Pancreas (tissue), 10 donors: ENCODE measurements around the gene GPR139. TPM values are rescaled to one million over a fixed set of nuclear protein-coding genes. Genes with fewer than 3 reads are reported as not detected.

Experiments used
- ATAC-seq, 4 donors: fragments of 200-7000 bp; cut with Tn5 transposase; one replicate each; pipeline versions ENCODE4 v1.8.0 to v1.9.1; 2020; ENCODE audit warnings: mild to moderate bottlenecking in 4 of 4, moderate library complexity in 4 of 4
- DNase-seq, 6 donors: peaks; one replicate each; pipeline ENCODE4 v3.0.0-alpha.2; 2020
- FAIRE-seq: peaks from 2 replicates; lab custom pipeline; 2012; peaks lifted over from hg19 to GRCh38; lab: Jason Lieb, UNC
- H3K27ac ChIP-seq, 4 donors: fragments of 200-600 bp; sonication (generic); 1 replicate in 3 of 4; 2 replicates in 1 of 4; pipeline versions ENCODE4 v1.5.0 to v1.8.0; 2020
- H3K27me3 ChIP-seq, 4 donors: fragments of 200-600 bp; one replicate each; pipeline ENCODE4 v1.8.0; 2021
- H3K36me3 ChIP-seq, 3 donors: fragments of 200-600 bp; sonication (generic) in 1 of 3; one replicate each; pipeline versions ENCODE4 v1.5.0 to v1.8.0; 2020 to 2021
- H3K4me1 ChIP-seq, 3 donors: fragments of 200-600 bp; one replicate each; pipeline ENCODE4 v1.8.0; 2021
- H3K4me3 ChIP-seq, 4 donors: fragments of 200-600 bp; sonication (generic) in 2 of 4; one replicate each; pipeline versions ENCODE4 v1.5.0 to v1.8.0; 2020 to 2021
- H3K9me3 ChIP-seq, 4 donors: fragments of 200-600 bp; one replicate each; pipeline ENCODE4 v1.8.0; 2021
- CTCF ChIP-seq, 4 donors: fragments of 200-600 bp; sonication (generic) in 3 of 4; IDR thresholded peaks; one replicate each; pipeline versions ENCODE4 v1.5.0 to v1.8.0; 2021; ENCODE audit warnings: antibody characterized with exemption in 4 of 4
- WGBS, 2 donors: extraction: QIAGEN DNeasy Blood & Tissue Kit; methylation state at CpG; one replicate each; pipeline ENCODE4 v1.1.7; 2013; 5-methylcytosine and 5-hydroxymethylcytosine counted together
- intact Hi-C, 3 donors: fragments of 100-400 bp; cut with DNase I; formaldehyde crosslinking; loops; one replicate each; pipeline versions ENCODE4 v1.11.1 to v1.14.2; 2022
- polyA plus RNA-seq, 2 donors: library from polyadenylated mRNA; stranded (reverse); fragments of 200-250 nt; gene quantifications; one replicate each; pipeline ENCODE4 v1.2.3, GENCODE V29; 2013
- total RNA-seq, 6 donors: library from RNA; stranded (reverse); fragmentation: NEBNext Ultra II Directional in 4 of 6; extraction: Animal tissue kit (Norgen Biotek cat#: 25700) in 4 of 6; gene quantifications; one replicate each; pipeline versions ENCODE4 v1.2.1 to v1.2.4, GENCODE V29; 2021 to 2023
- donor health status: healthy with polysubstance abuse.
- donor health status: DM: no; HTN: no; CAD: no; lungs with moderate emphysema.
- donor health status: DM: no; HTN: no; CAD: no.
- donor health status: control.
- donor health status: control.
- donor health status: Bipolar disorder and iron deficiency.
- donor health status: DM: yes; HTN: yes; CAD: no.
- donor health status: DM: no; HTN: no; CAD: no.
- donor health status: DM: no; HTN: no; CAD: no.
- donor health status: DM: yes; HTN: yes; CAD: no.

The GPR139 gene
- total and polyA plus RNA-seq, 8 donors = not detected

GRCh38 chr16:20051147-20051546 lies 22.5 kb downstream of the GPR139 start:
- H3K4me1 ChIP-seq = no peaks in the 10 kb centered on the region
- H3K27ac ChIP-seq = no peak overlapping the region
- no peak overlapping the region for H3K4me3 ChIP-seq
- ATAC-seq (no peak), DNase-seq (no peak), FAIRE-seq (no peak)
- H3K9me3 ChIP-seq = no peaks in the 10 kb centered on the region
- no peaks in the 10 kb centered on the region for H3K27me3 ChIP-seq
- TF ChIP-seq CTCF (IDR thresholded peaks at IDR 0.05) = no peak
- intact Hi-C loops = no loop called here
- WGBS, 2 donors = 64 to 68% methylated on average over 7 of the region's 7 CpGs
- no peaks in the 10 kb centered on the region for H3K36me3 ChIP-seq

GRCh38 chr16:20049831-20050230 lies 23.9 kb downstream of the GPR139 start:
- Histone ChIP-seq H3K4me1 (no peaks in the 10 kb centered on the region), H3K27ac (no peak overlapping the region), H3K27me3 (no peaks in the 10 kb centered on the region), H3K36me3 (no peaks in the 10 kb centered on the region), H3K4me3 (no peak overlapping the region), H3K9me3 (no peaks in the 10 kb centered on the region)
- no peak for FAIRE-seq
- intact Hi-C loops = no loop called here
- TF ChIP-seq CTCF (IDR thresholded peaks at IDR 0.05) = no peak
- no peak for ATAC-seq
- peak in 1 of 6 donors; percentile 14 for DNase-seq
- WGBS, 2 donors = 10% methylated on average over 1 of the region's 1 CpG

GRCh38 chr16:20045886-20046285 lies 27.8 kb downstream of the GPR139 start:
- FAIRE-seq = no peak

GRCh38 chr16:20042848-20043247 lies 30.8 kb downstream of the GPR139 start:
- ATAC-seq = no peak
- Histone ChIP-seq H3K9me3 (no peaks in the 10 kb centered on the region), H3K27me3 (peaks cover 0 to 3% (median 0%) of the 10 kb centered on the region in 4 donors), H3K4me1 (no peaks in the 10 kb centered on the region), H3K36me3 (no peaks in the 10 kb centered on the region), H3K27ac (no peak overlapping the region), H3K4me3 (no peak overlapping the region)
- DNase-seq = no peak
- FAIRE-seq = no peak
- WGBS, 2 donors = 48 to 63% methylated on average over 2 of the region's 2 CpGs
- no peak for TF ChIP-seq CTCF (IDR thresholded peaks at IDR 0.05)
- intact Hi-C loops = no loop called here

More at GRCh38 chr16:20045886-20046285, 27.8 kb downstream of the GPR139 start:
- no peak for DNase-seq
- H3K36me3 ChIP-seq = no peaks in the 10 kb centered on the region
- no peaks in the 10 kb centered on the region for H3K9me3 ChIP-seq
- H3K4me3 ChIP-seq = no peak overlapping the region
- WGBS, 2 donors = 49 to 65% methylated on average over 3 of the region's 3 CpGs
- intact Hi-C loops = no loop called here
- H3K27me3 ChIP-seq = no peaks in the 10 kb centered on the region
- no peak overlapping the region for H3K27ac ChIP-seq
- TF ChIP-seq CTCF (IDR thresholded peaks at IDR 0.05) = no peak
- H3K4me1 ChIP-seq = no peaks in the 10 kb centered on the region
- ATAC-seq = no peak

- Histone ChIP-seq H3K27me3 (peaks cover 0 to 3% (median 0%) of the 10 kb centered on the region in 4 donors), H3K9me3 (no peaks in the 10 kb centered on the region), H3K36me3 (no peaks in the 10 kb centered on the region), H3K4me1 (no peaks in the 10 kb centered on the region), H3K4me3 (no peak overlapping the region), H3K27ac (no peak overlapping the region)
- ATAC-seq (no peak), FAIRE-seq (no peak), DNase-seq (no peak)
- intact Hi-C loops = no loop called here
- WGBS, 2 donors = 64 to 72% methylated on average over 4 of the region's 4 CpGs
- TF ChIP-seq CTCF (IDR thresholded peaks at IDR 0.05) = no peak
Measured at GRCh38 chr16:20041924-20042596, 31.6 kb downstream of the GPR139 start.
